ENCODE data around the gene ARMC6. TPM values are rescaled to one million over a fixed set of nuclear protein-coding genes. Genes with fewer than 3 reads are reported as not detected.
"Not testable (repeated sequence)": the region's sequence is repeated elsewhere in the genome, so short reads cannot be mapped to it uniquely, and the experiment has no call there.

ARMC6 gene
- total RNA-seq, 2 donors from 2014 or later = 21.0 to 38.6 TPM

DNA sequence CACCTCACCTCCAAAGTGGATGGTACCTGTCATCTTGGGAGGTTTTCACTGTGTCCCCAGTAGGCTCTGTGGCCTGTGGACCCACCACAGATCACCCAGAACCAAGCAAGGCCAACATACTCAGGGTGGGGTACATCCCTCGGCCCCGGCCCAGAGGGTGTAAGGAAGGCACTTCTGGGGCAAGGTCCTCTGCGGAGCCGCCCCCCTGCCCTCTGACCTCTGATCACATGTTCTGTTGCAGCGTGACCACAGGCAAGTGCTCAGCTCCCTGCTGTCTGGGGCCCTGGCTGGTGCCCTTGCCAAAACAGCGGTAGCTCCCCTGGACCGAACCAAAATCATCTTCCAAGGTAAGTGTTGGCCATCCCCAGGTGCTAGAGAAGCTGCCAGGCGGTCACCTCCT, 68.1 kb downstream of the ARMC6 start:
- no peak for TF ChIP-seq CTCF (IDR thresholded peaks at IDR 0.05)
- Histone ChIP-seq H3K27ac (no peak overlapping the region), H3K27me3 (replicated peaks; ENCODE audit: insufficient read depth) (no peaks in the 10 kb centered on the region), H3K4me1 (ENCODE audit: control insufficient read depth in 1 of 2, low read depth in 2 of 2) (no peaks in the 10 kb centered on the region), H3K4me3 (no peak overlapping the region), H3K9me3 (no peaks in the 10 kb centered on the region), H3K36me3 (peaks cover 9% of the 10 kb centered on the region)
- ATAC-seq (ENCODE audit: insufficient number of reproducible peaks, low FRiP score, low read depth) (no peak), DNase-seq (ENCODE audit: low spot score) (no peak)

- not testable (repeated sequence) for H3K27ac ChIP-seq; DNase-seq (ENCODE audit: low spot score); H3K27me3 ChIP-seq (replicated peaks; ENCODE audit: insufficient read depth); H3K36me3 ChIP-seq; H3K9me3 ChIP-seq; ATAC-seq (ENCODE audit: insufficient number of reproducible peaks, low FRiP score, low read depth); H3K4me3 ChIP-seq; H3K4me1 ChIP-seq (ENCODE audit: control insufficient read depth in 1 of 2, low read depth in 2 of 2)
Measured at GRCh38 chr19:19102566-19102965, 69.2 kb downstream of the ARMC6 start.

DNA sequence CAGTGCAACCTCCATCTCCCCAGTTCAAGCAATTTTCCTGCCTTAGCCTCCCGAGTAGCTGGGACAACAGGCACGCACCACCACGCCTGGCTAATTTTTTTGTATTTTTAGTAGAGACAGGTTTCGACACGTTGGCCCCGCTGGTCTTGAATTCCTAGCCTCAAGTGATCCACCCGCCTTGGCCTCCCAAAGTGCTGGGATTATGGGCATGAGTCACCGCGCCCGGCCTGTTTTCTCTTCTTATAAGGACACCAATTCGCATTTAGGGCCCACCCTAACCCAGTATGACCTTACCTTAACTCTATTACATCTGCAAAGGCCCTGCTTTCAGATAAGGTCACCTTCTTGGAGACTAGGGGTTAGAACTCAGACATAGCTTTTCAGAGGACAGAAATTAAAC, 69.8 kb downstream of the ARMC6 start:
- no peak overlapping the region for H3K4me3 ChIP-seq
- DNase-seq (ENCODE audit: low spot score) (no peak), ATAC-seq (ENCODE audit: insufficient number of reproducible peaks, low FRiP score, low read depth) (no peak)
- no peaks in the 10 kb centered on the region for H3K9me3 ChIP-seq
- peaks cover 7% of the 10 kb centered on the region for H3K36me3 ChIP-seq
- H3K27ac ChIP-seq = no peak overlapping the region
- TF ChIP-seq CTCF (IDR thresholded peaks at IDR 0.05) = no peak
- no peaks in the 10 kb centered on the region for H3K4me1 ChIP-seq (ENCODE audit: control insufficient read depth in 1 of 2, low read depth in 2 of 2)
- H3K27me3 ChIP-seq (replicated peaks; ENCODE audit: insufficient read depth) = no peaks in the 10 kb centered on the region

DNA sequence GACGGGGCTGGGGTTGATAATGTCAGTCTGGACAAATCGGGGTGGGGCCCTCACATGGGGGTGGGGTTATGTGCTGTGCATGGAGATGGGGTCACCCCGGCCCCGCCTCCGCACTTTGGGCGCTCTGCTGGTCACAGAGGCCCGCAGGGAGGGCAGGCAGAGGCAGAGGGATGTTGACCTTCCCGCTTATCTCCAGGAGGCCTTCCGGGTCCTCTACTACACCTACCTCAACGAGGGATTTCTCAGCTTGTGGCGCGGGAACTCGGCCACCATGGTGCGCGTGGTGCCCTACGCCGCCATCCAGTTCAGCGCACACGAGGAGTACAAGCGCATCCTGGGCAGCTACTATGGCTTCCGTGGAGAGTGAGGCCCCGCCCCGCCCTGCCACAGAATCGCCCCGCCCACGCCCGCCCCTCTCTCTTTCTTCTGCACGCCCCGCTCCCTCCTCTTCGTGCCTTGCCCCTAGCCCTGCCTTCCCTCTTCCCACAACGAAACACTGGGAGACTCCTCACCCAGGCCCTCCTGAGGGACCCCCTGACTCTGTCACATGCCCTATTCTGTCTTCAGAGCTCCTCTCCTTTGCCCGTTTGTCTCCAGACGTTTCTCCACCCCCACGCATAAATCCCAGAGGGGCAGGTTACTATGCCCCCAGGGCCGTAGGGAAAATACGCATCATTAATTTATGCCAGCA, 72.1 kb downstream of the ARMC6 start:
- H3K4me3 ChIP-seq = peak overlapping the region; percentile 25
- DNase-seq (ENCODE audit: low spot score) = no peak

GRCh38 chr19:19106056-19106551, 72.7 kb downstream of the ARMC6 start:
- no peak for TF ChIP-seq CTCF (IDR thresholded peaks at IDR 0.05)
- DNase-seq (ENCODE audit: low spot score) (no peak), ATAC-seq (ENCODE audit: insufficient number of reproducible peaks, low FRiP score, low read depth) (no peak)
- no peaks in the 10 kb centered on the region for H3K27me3 ChIP-seq (replicated peaks; ENCODE audit: insufficient read depth)
- H3K9me3 ChIP-seq = no peaks in the 10 kb centered on the region
- no peak overlapping the region for H3K27ac ChIP-seq
- peaks cover 0 to 19% of the 10 kb centered on the region in 2 donors for H3K4me1 ChIP-seq (ENCODE audit: control insufficient read depth in 1 of 2, low read depth in 2 of 2)
- no peaks in the 10 kb centered on the region for H3K36me3 ChIP-seq
- H3K4me3 ChIP-seq = peak overlapping the region; percentile 25

More for the DNA sequence above, 72.1 kb downstream of the ARMC6 start:
- no peak for ATAC-seq (ENCODE audit: insufficient number of reproducible peaks, low FRiP score, low read depth)
- no peak for TF ChIP-seq CTCF (IDR thresholded peaks at IDR 0.05)
- H3K27me3 ChIP-seq (replicated peaks; ENCODE audit: insufficient read depth) = no peaks in the 10 kb centered on the region
- H3K9me3 ChIP-seq = no peaks in the 10 kb centered on the region
- H3K4me1 ChIP-seq (ENCODE audit: control insufficient read depth in 1 of 2, low read depth in 2 of 2) = peaks cover 0 to 15% of the 10 kb centered on the region in 2 donors
- H3K27ac ChIP-seq = no peak overlapping the region
- no peaks in the 10 kb centered on the region for H3K36me3 ChIP-seq

DNA sequence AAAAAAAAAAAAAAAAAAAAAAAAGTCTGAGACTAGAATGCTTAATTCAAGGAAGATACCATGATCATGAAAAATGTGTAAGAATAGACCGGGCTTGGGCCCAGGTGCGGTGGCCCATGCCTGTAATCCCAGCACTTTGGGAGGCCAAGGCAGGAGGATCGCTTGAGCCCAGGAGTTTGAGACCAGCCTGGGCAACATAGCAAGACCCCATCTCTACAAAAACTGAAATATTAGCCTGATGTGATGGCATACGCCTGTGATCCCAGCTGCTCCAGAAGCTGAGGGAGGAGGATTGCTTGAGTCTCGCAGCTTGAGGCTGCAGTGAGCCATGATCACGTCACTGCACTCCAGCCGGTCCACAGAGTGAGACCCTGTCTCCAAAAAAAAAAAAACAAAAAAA, 73.5 kb downstream of the ARMC6 start:
- not testable (repeated sequence) for ATAC-seq (ENCODE audit: insufficient number of reproducible peaks, low FRiP score, low read depth)

More for the DNA sequence above, 73.5 kb downstream of the ARMC6 start:
- not testable (repeated sequence) for H3K9me3 ChIP-seq; H3K27ac ChIP-seq; H3K36me3 ChIP-seq; H3K27me3 ChIP-seq (replicated peaks; ENCODE audit: insufficient read depth); H3K4me3 ChIP-seq; DNase-seq (ENCODE audit: low spot score)
- H3K4me1 ChIP-seq (ENCODE audit: control insufficient read depth in 1 of 2, low read depth in 2 of 2) = peaks cover 0 to 19% of the 10 kb centered on the region in 2 donors
